SH-SY5Y (cell line): ENCODE data around the gene SUSD1.

Experiments
- GATA2 ChIP-seq: IDR thresholded peaks from 2 replicates; pipeline ENCODE4 v1.6.1; 2011; ENCODE audit warnings: mild to moderate bottlenecking, low read depth, low read length
- GATA3 ChIP-seq: IDR thresholded peaks from 2 replicates; pipeline ENCODE4 v1.6.1; 2011; ENCODE audit warnings: low read depth, mild to moderate bottlenecking, low read length, moderate library complexity

SUSD1 gene

DNA sequence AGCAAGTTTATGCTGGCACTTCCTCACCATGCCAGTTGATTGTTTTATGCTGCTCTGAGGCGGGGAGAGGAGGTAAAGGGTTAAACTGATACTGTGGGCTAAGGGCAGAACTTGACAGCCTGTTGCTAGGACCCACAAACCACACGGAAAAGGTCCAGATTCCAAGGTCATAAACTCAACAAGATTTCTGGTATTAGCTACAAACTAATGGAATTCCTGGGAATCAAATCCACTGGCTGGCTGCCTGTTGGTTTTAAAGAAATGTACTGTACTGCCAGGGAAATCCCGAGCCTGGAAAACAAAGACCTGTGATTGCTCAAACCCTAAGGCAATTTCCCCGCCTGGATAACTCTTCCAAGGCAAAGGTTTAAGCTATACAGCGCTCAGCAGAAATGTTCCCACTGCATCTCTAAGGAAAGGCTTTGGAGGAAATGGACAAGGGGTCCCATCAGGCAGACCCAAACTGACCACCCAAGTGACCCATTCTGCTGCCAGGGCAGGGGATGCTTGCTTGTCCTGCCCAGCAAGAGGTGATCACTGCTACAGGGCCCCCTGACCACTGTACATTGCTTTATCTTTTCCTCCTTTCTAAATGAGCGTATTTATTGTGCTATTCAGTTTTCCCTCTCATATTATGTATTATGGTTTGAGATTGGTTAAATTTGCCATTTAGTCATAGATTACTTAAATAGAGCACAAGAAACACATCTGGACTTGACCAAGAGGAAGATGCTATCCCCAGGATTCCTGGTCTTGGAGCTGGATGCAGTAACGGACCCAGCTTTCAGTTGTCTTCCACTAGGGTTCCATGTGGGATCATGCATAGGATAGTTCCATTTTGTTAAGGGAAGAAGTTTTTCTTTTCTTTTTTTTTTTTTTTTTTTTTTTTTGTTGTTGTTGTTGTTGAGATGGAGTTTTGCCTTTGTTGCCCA, 124.3 kb downstream of the SUSD1 start:
- TF ChIP-seq GATA3 (no peak), GATA2 (no peak)

DNA sequence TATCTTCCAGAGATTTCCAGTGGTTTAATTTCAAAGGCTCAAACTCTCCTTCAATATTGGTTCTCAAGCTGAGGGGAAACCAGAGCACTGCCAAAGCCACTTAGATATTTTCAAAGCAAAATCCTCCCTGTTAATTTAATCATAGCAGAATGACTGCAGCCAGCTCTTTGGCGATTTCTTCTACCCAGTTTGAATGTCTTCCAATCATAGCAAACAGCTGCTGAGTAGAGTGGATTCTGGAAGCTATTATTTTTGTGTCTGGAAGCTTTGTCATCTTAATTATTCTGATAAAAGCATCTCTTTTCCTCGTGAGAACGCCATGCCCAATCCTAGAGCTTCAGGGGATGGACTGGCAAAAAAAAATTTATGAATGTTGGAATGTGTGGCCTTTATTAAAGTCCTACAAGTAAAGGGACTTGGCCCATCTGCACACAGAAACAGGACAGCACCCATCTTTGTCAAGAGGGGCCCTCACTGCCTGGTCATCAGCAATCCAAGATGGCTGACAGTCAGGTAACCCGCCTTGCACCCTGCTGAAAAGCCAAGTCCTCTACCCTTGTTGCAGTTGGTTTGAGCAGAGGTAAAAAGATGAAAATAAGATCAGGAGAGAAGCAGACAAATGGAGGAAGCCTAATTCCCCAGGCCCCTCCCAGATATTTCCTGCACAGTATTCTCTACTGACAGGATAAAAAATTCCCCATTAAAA, 125.1 kb downstream of the SUSD1 start:
- TF ChIP-seq GATA2 (no peak), GATA3 (no peak)

DNA sequence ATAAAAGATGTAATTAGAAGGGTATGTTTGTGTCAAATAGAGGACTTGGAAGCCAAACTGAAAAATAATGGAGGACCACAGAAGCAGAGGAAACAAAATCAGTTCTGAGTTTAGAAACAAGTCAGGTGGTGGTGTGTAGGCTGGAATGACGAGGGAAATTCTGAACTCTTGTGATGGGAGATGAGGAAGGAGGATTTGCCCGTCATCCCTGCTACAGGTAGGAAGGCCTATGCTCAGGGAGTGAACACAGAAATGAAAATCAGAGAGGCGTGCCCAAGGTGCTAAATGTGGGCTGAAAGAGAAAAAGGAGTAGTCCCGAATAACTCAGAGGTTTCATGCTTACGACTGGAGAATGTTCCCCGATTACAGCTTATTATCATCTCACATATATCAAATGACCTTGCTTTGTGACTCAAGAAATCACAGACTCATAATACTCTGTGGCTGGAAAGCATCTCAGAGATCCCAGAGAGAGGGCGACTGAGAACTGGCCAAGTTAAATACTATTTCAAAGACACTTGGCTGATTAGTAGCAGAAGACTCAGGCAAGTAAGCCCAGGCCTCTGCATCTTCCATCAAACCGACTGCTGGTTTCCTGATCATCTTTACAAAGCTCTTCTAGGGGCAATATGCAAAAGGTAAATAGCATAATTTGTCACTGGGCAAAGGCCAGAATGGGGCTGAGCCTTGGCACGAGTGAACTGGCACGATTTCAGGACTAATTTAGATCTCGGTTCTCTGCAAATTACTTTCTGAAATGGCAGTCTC, 126.0 kb downstream of the SUSD1 start:
- TF ChIP-seq GATA2, result no peak
- TF ChIP-seq GATA3, result no peak

DNA sequence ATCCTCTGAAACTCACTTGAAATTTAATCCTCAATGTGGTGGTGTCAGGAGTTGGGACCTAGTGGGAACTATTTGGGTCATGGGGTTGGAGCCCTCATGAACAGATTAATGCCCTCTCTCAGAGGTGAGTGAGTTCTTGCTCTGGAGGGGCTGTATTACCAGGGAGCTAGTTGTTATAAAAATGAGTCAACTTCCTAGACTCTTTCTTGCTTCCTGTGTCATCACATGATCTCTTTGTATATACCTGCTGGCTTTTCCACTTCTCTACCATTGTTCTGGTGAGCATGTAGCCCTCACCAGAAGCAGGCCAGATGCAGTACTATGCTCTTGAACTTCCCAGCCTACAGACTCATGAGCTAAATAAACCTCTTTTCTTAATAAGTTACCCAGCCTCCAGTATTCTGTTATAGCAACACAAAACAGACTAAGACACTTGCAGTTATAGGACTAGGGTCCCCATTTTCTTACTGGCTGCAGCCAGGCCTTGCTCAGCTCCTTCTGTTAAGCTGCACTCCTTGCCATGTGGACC, 127.5 kb downstream of the SUSD1 start:
- TF ChIP-seq GATA2 (no peak), GATA3 (no peak)

DNA sequence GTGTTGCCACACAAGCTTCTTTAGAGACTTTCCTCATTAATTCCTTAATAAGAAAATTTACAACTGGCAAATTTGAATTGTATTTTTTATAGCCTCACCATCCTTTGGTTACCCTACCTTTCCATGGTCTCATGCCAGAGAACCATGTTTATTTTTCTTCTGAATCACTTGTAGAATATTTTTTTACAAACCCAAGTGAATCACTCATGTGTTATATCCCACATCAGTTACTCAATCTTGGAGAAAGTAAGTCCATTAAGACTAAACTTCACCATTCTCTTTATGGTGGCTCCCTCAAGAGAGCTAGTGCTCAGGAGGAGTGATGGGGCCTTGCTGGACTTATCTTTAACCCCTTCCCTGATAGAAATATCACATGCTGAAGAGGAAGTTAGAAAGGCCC, 128.9 kb downstream of the SUSD1 start:
- TF ChIP-seq GATA3 (no peak), GATA2 (no peak)

DNA sequence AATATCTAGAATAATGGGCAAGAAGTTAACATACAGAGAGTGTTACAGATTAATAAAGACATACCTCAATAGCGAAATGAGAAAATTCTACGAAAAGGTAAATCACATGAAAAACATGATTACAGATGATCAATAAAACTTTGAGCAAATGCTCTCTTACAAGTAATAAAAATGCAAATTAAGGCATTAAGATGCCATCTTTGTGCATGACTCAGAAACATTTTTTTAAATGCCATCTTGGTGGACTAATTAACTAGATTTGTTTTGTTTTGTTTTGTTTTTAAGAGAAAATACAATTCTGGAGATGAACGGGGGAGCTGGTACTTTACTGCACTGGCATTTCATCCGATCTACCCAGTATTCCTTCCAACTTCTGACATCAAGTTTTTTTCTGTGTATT, 130.2 kb downstream of the SUSD1 start:
- TF ChIP-seq GATA3 (no peak), GATA2 (no peak)

DNA sequence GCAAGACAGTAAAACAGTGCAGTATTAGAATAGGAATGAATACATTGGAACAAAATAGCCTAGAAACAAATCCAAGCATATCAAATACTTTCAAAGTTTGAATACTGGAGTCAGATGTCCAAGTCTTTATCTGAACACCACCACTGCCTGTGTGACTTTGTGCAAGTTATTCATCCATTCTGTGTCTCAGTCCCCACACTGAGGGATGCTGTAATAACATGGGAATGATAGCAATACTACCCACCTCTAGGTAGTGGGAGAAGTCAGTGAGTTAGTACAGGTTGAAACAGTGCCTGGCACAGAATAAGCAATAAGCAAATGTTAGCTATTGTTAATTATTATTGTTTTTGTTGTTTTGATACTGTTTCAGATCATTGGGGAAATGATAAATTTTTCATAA, 130.9 kb downstream of the SUSD1 start:
- TF ChIP-seq GATA2 (no peak), GATA3 (no peak)

DNA sequence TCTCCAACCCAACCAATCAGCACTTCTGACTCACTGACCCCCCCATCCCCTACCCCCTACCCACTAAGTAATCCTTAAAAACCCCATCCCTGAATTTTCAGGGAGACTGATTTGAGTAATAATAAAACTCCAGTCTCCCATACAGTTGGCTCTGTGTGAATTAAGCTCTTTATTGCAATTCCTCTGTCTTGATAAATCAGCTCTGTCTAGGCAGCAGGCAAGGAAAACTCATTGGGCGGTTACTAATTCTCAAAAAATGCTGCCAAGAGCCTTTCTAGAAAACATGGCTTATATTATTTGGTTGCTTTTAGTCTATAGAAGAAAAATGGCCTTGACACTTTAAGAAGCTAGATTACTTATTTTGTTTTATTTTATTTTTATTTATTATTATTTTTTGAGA, 131.7 kb downstream of the SUSD1 start:
- no peak for TF ChIP-seq GATA2
- TF ChIP-seq GATA3, result no peak

DNA sequence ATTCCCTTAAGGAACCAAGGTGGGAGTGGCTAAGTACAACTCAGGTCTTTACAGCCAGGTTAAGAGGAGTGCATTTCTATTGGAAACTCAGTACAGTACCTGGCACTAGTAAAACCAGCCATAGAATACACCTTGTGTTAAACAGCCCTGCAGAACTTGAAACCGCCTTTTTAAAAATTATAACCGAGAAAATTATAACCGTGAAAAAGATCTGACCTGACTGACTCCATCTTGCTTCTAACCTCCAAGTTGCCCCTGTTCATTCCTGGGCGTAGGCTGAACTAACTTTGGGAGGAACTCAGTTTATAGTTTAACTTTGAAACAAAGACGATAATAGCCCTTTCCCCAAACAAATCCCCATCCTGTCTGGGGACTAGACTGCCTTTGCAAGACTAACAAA, 132.3 kb downstream of the SUSD1 start:
- TF ChIP-seq GATA2, result no peak
- no peak for TF ChIP-seq GATA3

DNA sequence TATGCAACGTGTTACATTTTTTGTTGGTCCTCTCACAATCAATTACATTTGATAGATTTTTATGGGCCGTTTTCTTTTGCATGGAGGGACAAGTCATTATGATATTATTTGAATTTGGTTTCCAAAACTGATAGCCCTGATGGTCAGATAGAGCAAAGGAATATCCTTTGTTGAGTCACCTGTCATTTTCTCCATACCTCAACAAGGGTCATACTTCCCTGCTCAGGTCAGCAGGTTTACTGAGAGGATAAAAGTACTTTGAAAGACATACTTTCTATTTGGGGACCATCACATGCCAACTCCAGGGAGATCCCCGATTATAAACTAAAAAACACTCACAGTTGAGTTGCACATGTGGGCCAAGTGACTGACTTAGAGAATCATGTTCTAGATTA, 132.9 kb downstream of the SUSD1 start:
- no peak for TF ChIP-seq GATA3
- TF ChIP-seq GATA2, result no peak

DNA sequence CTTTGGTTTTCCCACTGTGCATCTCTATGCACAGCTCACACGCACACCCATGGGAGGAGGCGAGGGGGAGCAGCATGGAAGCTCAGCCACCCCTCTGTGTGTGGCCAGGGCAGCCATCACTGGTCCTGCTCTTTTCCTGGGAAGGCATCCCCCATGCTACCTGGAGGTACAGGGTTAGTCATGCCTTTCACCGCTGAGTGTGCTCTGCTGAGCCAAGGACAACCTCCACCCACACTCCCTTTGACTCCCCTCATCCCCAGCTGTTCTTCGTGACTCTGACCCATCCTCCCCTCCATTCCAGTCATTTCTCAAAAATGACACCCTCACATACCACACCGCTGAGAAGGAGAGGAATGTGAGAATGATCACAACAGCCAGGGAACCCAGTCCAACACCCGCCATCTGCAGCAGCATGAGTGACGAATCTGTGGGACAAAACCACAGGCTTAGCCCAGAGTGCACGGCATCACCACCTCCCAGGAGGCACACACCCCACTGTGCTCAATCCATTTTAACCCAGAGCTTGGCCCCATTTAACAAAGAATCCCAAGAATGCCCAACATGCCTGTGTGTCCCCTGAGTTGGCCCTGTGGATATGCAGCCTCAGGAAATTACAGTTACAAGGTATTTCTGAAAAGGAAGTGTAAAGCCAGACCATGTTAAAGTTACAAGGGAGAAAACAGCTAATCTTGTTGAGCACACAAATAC, 133.4 kb downstream of the SUSD1 start:
- TF ChIP-seq GATA3, result no peak
- TF ChIP-seq GATA2, result no peak

DNA sequence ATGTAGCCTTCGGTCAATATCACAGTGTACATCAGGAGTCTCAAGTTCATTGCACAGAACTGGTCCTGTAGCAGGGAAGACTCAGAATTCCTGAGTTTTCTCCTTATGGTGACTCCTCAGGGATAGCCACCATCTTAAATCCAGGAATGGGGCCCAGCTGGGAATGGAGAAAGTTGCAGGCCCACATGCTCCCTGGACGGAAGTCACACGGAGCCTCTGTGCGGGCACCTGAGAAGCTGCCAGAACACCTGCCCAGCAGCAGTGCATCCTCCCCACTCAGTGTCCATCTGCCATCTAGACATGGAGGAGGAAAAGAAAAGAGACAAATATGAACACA, 133.9 kb downstream of the SUSD1 start:
- TF ChIP-seq GATA2 (no peak), GATA3 (no peak)

DNA sequence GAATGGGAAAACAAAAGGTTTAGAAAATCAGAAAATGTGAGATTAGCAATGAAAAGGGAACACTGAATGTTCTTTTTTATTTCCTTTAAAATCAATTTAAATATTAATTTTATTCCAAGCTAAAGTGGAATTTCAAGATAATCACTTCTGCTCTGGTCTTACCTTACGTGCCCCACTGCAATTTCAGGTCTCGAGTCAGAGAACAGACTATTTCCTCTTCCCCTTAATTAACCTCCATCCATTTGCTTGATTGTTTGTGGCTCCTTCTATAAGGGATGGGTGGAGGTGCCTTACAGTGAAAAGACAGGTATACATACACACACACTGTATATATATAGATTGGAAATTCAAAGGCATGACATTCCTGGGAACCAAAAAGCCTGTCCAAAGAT, 137.1 kb downstream of the SUSD1 start:
- no peak for TF ChIP-seq GATA2
- no peak for TF ChIP-seq GATA3
